GM12872 (cell line): ENCODE data around the gene PDIA6.

Source experiments
- CTCF ChIP-seq: IDR thresholded peaks from 3 replicates; pipeline ENCODE4 v1.5.1; 2011; ENCODE audit warnings: low read depth, mild to moderate bottlenecking, low read length, moderate library complexity; ENCODE audit not compliant: insufficient read depth

The PDIA6 gene

DNA sequence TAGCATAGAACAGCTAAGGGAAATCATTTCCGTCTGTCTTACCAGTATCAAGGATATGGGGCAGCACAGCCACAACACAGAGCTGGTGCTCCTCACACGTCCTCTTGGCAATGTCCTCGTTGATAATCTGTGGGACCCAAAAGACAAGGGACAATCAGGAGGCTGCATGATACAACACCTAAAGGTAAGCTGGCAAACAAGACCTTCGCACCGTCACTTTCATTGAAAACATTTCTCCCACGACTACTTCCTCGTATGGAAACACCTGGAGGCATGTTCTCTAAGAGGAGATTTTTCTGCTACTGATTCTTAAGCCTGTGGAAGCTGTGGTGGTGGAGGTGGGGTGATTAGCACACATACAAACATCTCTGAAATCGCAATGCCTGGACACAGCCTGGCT is 23.7 kb downstream of the PDIA6 start:
- no peak for TF ChIP-seq CTCF

GRCh38 chr2:10787176-10787968 is 25.2 kb downstream of the PDIA6 start:
- TF ChIP-seq CTCF, result peak; percentile 45

DNA sequence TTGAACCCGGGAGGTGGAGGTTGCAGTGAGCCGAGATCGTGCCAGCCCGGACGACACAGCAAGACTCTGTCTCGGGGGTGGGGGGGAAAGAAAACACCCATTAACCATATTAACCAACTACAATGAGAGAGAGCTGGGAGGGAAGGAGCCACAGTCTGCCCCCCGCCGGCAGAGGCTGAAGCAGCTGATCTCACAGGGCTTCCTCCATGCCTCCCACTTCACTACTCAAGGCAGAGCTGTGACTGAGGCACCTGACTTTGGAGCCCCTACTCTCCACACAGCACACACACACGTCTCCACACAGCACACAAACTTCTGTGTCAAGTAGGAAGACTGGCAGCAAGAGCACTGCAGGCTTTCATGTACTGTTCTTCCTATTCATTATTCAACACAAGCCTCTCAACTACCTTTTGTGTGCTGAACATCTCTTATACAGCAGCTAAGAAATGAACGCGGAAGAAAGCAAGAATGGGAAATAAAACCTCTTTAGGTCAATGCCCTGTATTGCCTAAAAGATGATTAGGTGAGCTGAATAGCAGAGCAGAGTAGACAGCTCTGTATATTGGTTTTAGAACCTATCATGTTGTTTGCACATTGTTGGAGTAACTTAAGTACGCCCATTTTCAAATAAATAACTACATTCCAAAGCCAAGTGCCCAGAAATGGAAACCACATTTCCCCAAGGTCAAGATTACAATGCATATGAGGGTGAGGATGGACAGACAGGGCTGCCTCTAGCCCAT is 26.2 kb downstream of the PDIA6 start:
- no peak for TF ChIP-seq CTCF

- no peak for TF ChIP-seq CTCF
These were observed 27.3 kb downstream of the PDIA6 start for GRCh38 chr2:10785260-10785659.

DNA sequence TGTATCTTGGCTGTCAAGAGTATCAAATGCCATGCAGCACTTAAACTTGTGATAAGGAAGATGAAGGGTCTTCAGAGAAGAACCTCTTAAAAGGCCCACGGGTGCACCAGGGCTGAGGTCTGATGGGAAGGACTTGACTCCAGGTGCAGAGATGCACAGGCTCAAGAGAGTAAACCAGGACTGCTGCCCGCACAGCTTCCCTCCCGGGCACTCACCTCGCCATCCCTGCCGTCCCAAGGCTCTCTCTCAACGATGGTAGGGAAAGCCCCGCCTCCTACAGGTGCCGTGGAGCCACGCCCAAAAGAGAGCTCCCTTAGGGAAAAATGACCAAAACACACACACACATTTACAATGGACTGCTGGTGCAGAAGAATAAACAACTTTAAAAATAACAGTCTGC is 27.9 kb downstream of the PDIA6 start:
- TF ChIP-seq CTCF, result no peak

DNA sequence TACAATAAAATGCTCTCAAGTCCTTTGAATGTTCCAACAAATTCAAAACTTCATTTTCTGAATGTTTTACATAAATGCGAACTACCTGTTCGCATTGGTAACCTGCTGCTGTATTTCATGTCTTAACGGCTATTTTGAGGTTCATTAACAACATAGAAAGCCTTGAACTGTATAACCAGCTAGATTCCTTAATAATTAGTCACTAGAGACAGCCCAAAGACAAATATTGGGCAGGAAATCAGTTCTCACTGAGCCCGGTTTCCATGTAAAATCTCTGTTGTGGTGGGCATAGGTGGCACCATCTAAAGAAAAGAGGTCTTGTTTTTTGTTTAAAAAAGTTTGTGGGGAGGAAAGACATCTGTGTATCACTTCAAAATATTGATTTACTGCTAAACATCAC is 29.2 kb downstream of the PDIA6 start:
- TF ChIP-seq CTCF, result no peak

DNA sequence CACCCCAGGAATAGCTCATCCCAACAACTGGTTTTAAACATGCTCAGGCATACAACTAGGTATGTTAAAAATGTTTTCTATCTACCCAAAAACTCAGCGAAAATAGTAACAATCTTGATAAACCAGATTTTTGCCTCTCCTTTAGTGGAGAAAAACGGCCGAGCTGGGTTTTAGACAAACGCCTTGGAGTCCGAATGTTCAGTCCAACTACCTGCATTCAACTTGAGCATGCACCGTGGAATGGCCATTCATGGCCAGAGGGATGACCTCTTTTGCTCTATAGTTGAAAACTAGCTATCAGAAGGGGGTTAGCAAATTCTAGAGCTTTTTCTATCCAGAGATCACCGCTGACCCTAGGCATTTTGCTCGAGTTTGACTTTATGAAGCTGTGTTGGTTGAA is 30.8 kb downstream of the PDIA6 start:
- no peak for TF ChIP-seq CTCF
